ENCODE measurements around the gene DIAPH2.

- no peak for TF ChIP-seq CTCF (IDR thresholded peaks at IDR 0.05)
- no peak for TF ChIP-seq POLR2A (IDR thresholded peaks at IDR 0.05)
Observed at GRCh38 chrX:96883608-96884007, 199.0 kb downstream of the DIAPH2 start, which contains the start of gene RPA4.
